Measurements from ENCODE around the gene TAS2R14.

- TF ChIP-seq POLR2AphosphoS5 (IDR thresholded peaks at IDR 0.05) (no peak), CTCF (IDR thresholded peaks at IDR 0.05) (no peak)
Observed at GRCh38 chr12:10901427-10901826, 37.6 kb downstream of the TAS2R14 start.
